M059J (cell line): ENCODE data around the gene SNRNP48. TPM values are rescaled to one million over a fixed set of nuclear protein-coding genes. Genes with fewer than 3 reads are reported as not detected.

Experiments
- DNase-seq: peaks from one replicate; pipeline ENCODE4 v3.0.0-alpha.2; 2012; ENCODE audit warnings: low read depth
- total RNA-seq: library from RNA; depleted of rRNA; stranded (reverse); fragments of >200 nt; shearing (Covaris generic); gene quantifications from 2 replicates; pipeline ENCODE4 v1.2.3, GENCODE V29; 2014

Gene SNRNP48
- total RNA-seq, 1 experiment from 2014 or later, result 25.4 TPM

DNA sequence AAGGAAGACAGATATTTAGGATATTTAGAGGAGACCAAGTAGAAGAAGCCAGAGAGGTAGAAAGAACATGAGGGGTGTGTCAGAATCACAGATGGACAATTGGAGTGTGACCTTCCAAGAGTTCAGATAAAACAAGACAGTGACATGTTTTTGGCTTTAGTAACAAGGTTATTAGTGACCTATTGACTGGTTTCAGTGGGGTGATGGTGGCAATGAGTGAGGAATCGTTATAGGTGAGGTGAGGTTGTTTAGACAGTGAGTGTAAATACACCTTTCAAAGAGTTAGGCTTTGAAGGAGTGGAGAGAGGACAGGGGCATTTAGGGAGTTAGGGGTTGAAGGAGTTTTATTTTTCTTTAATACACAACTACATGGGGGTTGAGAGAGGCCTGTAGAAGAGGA, 3.2 kb downstream of the SNRNP48 start:
- no peak for DNase-seq

DNA sequence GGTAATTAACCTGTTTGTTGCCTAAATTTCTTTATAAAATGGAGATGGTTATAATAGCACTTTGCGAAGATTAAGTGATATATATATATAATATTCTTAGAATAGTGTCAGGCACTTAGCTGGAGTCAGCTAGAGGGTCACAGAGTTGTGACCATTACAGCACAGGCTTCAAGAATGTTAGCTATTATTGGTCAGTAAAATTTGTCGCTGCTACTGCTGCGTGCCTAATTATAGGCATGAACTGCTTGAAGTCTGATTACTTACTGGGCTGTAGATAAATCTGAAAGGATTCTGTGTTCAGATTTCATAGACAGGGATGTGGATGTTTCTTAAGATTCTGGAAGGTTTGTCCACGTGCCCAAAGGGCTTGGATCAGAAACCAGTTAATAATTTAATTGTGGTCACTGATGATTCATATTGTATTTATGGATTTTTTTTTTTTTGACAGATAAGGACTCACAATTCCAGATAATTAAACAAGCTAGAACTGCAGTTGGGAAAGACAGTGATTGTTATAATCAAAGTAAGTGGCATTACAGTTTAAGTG, 4.7 kb downstream of the SNRNP48 start:
- no peak for DNase-seq

DNA sequence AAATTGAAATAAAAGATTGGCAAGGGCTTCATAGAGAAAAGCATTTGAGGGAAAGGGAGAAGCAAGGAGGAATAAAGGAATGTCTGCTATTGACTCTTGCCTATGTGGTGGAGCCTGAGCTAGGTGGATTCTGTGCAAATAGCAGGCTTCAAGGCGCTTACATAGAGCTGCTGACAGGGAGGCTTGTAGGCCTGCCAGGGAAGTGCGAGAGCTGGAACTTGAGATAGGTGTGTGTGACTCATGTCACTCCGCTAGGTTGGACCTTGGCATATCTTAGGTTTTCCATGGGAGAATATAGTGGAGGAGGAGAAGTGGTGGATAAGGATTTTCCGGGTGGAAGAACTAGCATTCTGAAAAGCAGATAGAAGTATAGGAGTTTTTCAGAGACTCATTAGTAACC, 14.0 kb downstream of the SNRNP48 start:
- DNase-seq, result peak; percentile 40

DNA sequence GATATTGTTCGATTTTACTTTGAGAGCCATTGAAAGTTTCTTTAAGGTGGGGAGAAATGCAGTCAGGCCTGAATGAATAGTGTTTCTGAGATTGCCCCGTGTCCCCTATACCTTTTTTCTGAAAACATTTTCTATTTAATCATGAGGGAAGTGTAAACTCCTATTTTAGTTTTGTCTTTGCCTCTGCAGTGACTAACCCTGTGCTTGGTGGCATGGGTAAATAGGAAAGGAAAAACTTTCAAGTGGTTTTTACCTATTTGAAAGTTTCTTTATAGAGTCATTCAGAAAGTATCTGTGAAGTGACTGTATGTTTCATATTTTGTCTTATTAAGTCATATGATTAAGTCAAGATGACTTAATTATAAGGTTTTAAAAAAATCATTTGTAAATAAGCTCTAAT, 14.5 kb downstream of the SNRNP48 start:
- DNase-seq, result no peak

DNA sequence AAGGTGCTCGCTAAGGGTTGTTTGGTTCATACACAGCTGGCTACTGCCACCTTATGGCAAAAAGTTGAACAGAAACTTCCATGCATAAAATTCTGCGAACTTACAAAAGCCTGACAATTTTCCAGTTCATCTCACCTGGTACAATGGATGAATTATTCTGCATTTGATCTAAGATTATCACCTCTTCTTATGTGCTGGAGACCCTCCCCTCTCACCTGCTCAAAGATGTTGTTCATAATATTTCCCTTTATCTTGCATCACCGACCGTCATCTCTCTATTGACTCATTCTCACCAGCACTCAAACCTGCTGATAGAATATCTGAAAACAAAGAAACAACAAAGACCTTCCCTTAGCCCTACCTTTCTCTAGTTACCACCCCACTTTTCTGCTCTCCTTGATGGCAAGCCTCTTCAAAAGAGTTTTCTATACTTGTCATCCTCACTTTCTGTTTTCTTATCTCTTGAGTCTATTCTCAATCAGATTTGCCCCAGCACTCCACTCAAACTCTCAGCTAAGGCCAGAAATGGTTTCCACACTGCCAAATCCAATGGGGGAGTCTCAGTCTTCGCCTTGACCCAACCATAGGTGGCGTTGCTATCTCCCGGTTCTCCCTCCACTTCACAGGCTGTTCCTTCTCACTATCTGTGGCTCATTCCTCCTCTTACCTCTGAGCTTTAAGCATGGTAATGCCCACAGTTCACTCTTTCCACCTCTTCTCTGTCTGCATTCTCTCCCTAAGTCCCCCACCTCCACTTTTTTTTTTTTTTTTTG, 25.8 kb downstream of the SNRNP48 start:
- peak; percentile 76 for DNase-seq

DNA sequence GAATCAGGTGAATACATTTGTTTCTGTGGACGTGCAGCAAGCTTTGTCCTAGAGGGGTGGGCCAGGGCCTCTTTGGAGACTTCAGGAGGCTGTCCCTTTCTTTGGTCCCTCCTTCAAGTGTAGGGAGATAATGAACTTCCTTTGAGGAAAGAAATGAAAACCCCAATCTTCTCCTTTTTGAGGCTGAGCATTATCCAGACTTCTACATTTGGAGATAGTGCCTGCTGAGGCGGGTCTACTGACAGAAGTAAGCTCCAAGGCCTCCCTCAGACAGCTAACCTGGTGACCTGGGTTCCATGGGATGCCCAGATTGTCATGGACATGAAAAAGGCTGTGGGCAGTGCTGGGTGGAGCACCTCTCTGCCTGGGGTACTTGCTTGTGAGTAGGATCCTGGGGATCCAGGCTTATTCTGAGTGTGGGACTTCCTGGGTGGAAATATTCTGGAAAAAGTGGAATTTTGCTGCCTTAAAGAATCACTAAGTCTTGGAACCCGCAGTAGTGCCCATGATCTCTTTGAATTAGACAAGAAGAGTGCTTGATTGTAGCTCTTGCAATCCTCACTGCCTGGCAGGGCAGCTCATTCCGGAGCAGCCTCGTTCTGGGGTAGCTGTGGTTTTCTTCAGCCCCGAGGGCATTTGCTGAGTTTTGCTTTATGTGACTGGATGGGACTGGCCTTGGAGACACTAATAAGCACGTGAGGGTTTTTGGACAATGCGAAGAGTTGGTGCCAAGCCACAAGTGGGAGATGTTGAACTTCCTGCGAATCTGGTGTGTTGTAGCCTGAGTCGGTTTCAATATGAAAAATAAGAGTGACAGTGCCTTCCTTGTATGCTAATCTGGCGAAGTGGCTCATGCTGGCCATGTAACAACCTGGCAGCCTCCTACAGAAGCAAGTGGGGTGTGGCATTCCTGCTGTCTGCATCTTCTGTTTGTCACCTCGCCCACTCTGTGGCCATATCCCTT, 28.1 kb downstream of the SNRNP48 start:
- DNase-seq, result peak; percentile 100

DNA sequence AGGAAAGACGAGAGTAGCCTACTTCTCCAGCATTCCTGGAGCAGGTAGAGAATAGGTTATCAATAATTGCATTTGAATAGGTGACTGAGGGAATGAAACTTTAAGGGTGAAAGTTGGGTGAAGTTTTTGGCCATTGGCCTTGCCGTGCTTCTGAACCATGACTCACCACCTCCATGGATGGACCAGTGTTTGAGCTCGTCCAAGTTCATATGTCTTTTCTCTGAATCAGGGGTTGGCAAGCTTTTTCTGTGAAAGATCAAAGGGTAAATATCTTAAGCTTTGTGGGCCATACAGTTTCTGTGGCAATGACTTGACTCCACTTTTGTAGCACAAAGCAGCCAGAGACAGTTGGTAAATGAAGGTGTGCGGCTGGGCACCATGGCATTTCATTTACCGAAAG, 31.8 kb downstream of the SNRNP48 start:
- peak; percentile 45 for DNase-seq

DNA sequence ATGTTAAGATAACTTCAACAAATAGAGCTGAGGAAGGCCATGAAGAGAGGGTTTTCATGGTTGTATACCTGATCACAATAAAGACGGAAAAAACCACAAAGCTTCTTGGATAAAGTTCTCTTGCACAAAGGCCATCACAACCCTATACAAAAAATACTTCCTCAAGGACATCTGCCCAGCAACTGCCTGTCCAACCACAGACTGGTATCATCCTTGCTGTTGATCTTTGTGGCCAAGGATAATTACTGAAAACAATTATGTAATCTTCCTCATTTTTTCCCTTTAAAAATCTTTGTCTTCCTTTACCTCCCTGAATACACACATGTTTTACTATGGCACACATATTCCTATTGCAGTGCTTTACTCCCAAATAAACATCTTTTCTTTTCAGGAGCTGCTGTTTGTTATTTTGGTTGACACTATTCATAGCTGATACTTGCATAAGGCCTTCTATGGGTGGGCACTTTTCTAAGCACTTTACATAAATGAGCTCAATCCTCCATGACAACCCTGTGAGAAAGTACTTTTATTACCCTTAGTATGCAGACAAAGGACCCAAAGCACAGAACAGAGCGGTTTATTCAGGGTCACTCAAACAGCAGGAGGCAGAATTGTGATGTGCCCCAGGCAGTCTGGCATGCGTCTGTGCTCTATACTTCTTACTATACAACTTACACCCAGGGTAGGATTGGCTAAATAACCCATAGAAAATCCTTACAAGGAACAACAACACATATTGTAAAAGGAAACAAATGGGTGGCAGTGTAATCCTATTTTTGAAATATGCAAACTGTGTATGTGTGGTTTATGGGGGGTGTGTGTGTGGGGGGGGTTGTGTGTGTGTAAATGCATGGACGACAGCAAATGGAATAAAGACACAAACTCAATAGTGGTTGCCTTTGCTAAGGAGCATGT, 35.1 kb downstream of the SNRNP48 start:
- DNase-seq, result no peak

DNA sequence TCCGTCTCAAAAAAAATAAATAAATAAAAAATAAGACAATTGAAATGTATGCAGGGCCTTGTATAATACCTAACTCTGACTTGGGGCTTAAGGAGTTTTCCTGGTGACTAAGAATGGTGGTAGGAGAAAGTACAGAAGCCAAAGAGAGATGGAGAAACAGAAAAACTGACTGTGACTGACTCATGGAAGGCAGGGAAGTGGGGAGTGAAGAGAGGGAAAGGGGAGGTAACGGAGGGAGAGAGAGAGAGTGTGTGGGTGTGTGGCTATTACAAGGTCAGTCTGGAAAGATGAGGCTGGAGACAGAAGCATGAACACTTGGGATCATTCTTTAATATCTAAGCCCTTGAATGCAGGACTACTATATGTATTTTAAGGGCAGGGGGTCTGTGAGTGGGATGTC, 38.5 kb downstream of the SNRNP48 start:
- DNase-seq, result peak; percentile 44

DNA sequence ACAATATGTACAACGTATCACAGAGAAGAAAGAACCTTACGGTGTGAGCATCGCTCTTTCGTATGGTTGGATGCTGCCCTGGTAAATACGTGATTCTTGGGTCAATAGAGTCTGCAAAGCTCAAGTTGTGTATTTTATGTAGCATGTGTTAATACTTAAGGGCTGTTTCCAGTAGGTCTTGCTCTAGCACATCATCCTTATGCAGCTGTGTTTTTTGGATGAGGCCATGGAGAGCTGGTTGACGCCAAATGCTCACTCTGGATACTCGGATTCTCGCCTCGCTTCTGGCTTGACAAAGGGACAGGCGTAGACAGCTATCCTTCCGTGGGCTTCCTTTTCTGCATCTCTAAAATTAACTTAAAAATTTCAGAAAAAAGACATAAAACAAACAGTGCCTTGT, 38.9 kb downstream of the SNRNP48 start:
- DNase-seq, result no peak

DNA sequence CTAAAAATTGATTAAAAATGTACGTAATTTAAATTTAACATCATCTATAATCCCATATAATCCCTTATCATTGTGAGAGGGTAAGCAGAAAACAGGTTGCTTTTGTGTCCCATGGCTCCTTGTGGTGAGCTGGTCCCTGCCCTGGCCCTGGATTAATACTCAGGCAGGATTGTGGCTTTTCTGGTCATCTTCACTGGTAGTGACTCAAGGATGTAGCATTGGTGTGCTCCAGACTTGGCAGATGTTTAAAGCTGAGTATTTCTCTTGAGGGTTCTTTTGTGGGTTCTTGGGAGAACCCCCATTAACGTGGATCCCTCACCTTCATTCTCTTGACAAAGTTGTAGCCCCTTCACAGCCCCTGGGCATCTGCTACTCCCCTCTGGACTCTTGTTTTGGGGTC, 39.3 kb downstream of the SNRNP48 start:
- peak; percentile 33 for DNase-seq

DNA sequence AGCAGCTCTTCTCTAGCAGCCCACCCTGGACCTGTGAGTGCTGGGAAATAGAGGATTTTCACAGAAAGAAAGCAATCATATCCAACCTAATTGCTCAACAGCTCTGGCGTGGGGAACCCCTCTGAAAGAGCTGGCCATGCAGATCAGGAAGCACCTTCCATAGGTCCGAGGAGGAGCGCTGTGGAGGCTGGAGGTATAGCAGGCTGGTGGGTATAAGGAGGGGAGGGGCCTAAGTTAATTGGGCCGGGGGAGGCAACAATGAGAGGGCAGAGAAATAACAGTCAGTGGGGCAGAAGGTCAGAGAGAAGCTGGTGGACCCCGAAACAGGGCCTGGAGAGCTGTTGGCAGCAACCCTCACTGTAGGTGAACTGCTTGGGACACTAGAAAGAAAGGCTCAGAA, 40.8 kb downstream of the SNRNP48 start:
- DNase-seq, result no peak

DNA sequence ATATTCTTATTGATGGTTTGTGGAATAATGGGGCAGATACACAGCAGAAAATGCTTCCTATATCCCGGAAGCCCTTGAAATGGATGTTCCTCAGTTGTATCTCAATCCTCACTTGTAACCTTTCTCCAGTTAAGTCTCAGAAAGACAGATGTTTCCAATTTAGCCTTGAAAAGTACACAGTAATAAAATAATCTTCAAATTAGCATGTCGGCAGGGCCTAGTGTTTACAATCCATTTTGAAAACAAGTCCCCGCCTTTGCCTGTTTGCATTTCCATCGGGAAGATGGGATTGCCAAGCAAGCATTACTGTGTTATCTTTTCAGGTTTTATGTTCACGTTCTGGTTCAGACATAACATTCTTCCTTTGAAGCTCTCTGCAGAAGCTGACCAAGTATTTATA, 41.5 kb downstream of the SNRNP48 start:
- no peak for DNase-seq

DNA sequence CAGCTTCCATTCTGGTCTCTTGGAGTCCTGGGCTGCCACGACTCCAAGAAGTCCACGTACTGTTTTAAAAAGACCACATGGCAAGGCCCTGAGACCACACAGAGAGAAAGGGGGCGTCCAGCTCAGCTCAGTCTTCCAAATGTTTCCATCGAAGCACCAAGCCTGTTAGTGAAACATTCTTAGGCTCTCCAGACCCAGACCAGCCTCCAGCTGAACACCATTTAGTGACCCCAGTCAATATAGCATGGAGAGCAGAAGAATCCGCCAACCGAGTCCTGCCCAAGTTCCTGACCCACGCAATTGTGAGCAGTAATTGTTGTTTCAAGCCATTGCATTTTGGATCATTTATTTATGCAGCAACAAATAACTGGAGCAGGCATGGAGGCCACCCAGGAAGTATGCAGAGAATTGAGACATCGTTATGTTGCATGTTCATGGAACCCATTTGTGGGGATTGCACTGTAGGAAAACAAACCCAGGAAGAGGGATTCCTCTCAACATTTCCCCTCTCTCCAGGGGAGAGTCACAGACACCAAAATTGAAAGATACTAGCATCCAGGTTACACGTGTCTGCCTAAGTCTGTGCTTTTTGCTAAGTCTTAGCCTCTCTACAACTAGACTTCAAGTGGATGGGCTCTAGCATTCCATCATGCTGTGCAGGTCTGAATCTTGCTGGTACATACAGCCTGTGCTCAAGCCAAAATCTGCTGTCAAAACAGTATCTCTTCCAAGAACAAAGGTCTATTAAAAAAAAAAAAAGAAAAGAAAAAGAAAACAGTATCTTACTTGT, 42.7 kb downstream of the SNRNP48 start:
- no peak for DNase-seq

DNA sequence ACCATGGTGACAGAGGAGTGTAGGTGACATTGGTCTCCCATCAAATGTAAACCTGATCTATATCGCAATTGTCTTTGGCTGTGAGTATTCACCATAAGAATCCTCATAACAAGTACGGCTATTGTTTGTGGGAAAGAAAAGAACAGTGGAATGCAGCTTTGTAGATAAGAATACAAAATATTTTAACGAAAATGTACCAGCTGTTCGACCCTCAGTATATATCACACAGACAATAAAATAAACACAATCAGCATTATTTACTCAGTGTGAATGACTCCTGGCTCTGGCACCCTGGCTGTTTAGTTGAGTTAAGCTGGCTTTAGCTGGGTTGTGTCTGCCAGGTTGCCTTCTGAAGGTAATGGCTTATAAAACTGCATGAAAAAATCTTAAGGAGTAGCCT, 43.4 kb downstream of the SNRNP48 start:
- peak; percentile 26 for DNase-seq

DNA sequence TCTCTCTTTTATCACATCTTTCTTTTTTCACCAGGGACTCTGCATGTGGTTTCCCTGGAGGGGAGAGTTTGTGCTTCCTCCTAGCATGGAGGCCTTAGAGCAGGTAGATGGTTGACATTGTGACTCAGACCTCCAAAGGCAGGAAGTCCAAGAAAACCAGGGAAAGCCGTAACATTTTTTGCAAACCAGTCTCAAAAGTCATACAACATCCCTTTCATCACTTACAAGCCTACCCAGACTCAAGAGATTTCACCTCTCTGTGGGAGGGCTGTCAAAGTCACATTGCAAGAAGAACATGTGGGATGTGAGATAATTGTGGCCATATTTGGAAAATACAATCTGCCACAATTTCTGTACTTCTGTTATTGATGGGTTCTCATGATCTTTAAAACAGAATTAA, 46.2 kb downstream of the SNRNP48 start:
- DNase-seq, result peak; percentile 64

DNA sequence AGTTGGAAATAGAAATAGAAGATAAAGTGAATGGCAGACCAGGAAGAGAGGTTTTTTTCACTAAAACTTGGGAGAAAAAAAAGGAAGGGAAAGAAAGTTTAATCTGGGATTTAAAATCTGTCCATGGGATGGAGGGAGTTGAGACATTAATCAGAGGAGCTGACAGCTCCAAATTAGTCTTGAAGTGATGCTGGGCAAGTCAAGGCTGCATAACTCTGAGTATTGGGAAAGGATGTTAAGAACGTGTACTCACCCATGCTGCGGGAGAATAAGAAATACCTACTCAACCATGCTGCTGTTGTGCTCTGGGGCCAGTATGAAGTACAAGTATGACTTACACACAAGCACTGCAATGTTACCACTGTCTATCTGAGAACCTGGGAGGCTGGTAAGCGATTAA, 47.5 kb downstream of the SNRNP48 start:
- no peak for DNase-seq

DNA sequence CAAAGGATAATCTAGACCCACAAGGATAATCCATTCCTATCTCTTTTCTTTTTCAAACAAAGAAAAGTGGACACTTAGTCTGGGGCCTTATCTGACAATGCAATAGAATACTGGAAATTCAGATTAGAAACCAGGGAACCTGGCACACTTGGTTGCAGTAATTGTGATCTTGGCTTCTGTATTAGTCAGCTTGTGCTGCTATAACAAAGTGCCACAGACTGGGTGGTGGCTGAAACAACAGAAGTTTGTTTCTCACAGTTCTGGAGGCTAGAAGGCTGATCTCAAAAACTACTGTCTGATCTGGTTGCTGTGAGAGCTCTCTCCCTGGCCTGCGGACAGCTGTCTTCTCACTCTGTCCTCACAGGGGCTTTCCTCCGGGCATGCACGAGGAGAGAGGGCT, 49.4 kb downstream of the SNRNP48 start:
- no peak for DNase-seq

DNA sequence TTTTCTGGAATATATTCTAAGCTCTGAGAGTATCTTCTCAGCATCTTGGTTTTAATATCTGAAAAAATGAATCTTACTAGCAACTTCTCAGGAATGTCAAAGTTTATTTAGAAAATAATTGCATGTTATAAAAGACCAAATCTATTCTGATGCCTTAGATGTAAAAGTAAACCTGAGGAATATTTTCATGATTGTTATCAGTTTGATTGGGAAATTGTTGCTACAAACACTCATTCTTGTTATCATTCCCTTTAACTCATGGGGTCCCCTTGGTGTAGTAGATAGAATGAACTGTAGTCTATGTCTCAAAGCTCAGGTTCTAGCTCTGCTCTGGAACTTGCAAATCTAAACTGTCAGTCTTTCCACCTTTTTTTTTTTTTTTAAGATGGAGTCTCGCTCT, 50.0 kb downstream of the SNRNP48 start:
- no peak for DNase-seq
